VCaP (cell line): ENCODE data around the gene TMPRSS11E.
"Not testable (repeated sequence)": the region's sequence is repeated elsewhere in the genome, so short reads cannot be mapped to it uniquely, and the experiment has no call there.

Experiments
- H3K27ac ChIP-seq: fragments of 450-650 bp; 2 replicates; pipeline ENCODE4 v1.5.1; 2017
- CTCF ChIP-seq: fragments of 450-650 bp; conservative IDR thresholded peaks from 2 replicates; pipeline ENCODE4 v1.5.1; 2017; ENCODE audit warnings: mild to moderate bottlenecking, moderate library complexity

TMPRSS11E gene

GRCh38 chr4:68410149-68410548 is 37.1 kb upstream of the TMPRSS11E start:
- TF ChIP-seq CTCF, result no peak
- H3K27ac ChIP-seq, result no peak overlapping the region

GRCh38 chr4:68410643-68411042 is 36.6 kb upstream of the TMPRSS11E start:
- H3K27ac ChIP-seq, result no peak overlapping the region
- TF ChIP-seq CTCF, result no peak

- H3K27ac ChIP-seq, result not testable (repeated sequence)
Observed at GRCh38 chr4:68412031-68412430, 35.2 kb upstream of the TMPRSS11E start.

- no peak for TF ChIP-seq CTCF
- H3K27ac ChIP-seq, result no peak overlapping the region
Observed at GRCh38 chr4:68416591-68416990, 30.7 kb upstream of the TMPRSS11E start.

GRCh38 chr4:68426516-68426915 is 20.7 kb upstream of the TMPRSS11E start:
- H3K27ac ChIP-seq, result no peak overlapping the region
- TF ChIP-seq CTCF, result no peak

GRCh38 chr4:68430337-68430736 is 16.9 kb upstream of the TMPRSS11E start:
- no peak overlapping the region for H3K27ac ChIP-seq
- no peak for TF ChIP-seq CTCF

GRCh38 chr4:68432320-68432719 is 14.9 kb upstream of the TMPRSS11E start:
- H3K27ac ChIP-seq, result no peak overlapping the region
- TF ChIP-seq CTCF, result no peak

- no peak overlapping the region for H3K27ac ChIP-seq
- no peak for TF ChIP-seq CTCF
Observed at GRCh38 chr4:68433582-68433981, 13.7 kb upstream of the TMPRSS11E start.
